BLaER1 treated with 17β-estradiol and CSF1 and Interleukin-3, amounts not matched to agents 10 nM and 100 nM (cell line): ENCODE data around the gene MAGI2.
"Not testable (repeated sequence)": the region's sequence is repeated elsewhere in the genome, so short reads cannot be mapped to it uniquely, and the experiment has no call there.

Experiments used
- H3K27ac ChIP-seq, 11 experiments: shearing (Covaris generic); formaldehyde crosslinking; 2 replicates each; pipeline ENCODE4 v1.8.1; 2022
- H3K27me3 ChIP-seq, 11 experiments: shearing (Covaris generic); formaldehyde crosslinking; 2 replicates each; pipeline ENCODE4 v1.8.1; 2022
- H3K36me3 ChIP-seq, 11 experiments: shearing (Covaris generic); formaldehyde crosslinking; 2 replicates each; pipeline ENCODE4 v1.8.1; 2022
- H3K4me1 ChIP-seq, 10 experiments: shearing (Covaris generic); formaldehyde crosslinking; 2 replicates each; pipeline ENCODE4 v1.8.1; 2022
- H3K4me2 ChIP-seq, 11 experiments: shearing (Covaris generic); formaldehyde crosslinking; 2 replicates each; pipeline ENCODE4 v1.8.1; 2022
- H3K4me3 ChIP-seq, 10 experiments: shearing (Covaris generic); formaldehyde crosslinking; 2 replicates each; pipeline ENCODE4 v1.8.1; 2022
- H3K9ac ChIP-seq, 11 experiments: shearing (Covaris generic); formaldehyde crosslinking; 2 replicates each; pipeline ENCODE4 v1.8.1; 2022
- H3K9me3 ChIP-seq, 11 experiments: shearing (Covaris generic); formaldehyde crosslinking; replicated peaks in 1 of 11; 2 replicates each; pipeline ENCODE4 v1.8.1; 2022
- H4K20me1 ChIP-seq, 11 experiments: shearing (Covaris generic); formaldehyde crosslinking; 2 replicates each; pipeline ENCODE4 v1.8.1; 2022
- Cebpa-rat ChIP-seq, 11 experiments: shearing (Covaris generic); IDR thresholded peaks; 2 replicates each; pipeline ENCODE4 v1.8.1; 2022

MAGI2 gene

DNA sequence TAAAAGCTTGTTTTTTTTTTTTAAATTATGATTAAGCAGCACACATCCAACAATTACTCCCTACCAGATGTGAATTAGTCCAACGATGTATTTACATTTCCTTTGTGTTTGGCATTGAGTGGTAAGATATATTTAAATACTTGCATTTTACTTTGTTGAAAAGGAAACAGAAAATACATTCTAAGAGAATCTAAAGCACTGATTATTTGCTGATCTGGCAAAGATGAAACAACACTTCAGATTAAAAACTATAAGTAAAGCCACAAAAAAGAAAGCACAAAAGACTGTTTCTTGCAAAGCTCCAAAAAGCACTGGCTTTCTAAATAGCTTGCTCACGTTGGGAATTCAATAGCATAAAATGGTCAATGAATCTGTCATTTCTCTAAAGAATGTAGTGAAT is 1188.4 kb downstream of the MAGI2 start:
- no peak overlapping the region for H3K4me2 ChIP-seq
- no peaks in the 10 kb centered on the region for H3K36me3 ChIP-seq
- H3K9me3 ChIP-seq: no peaks in the 10 kb centered on the region; a peak in 1 of 22 replicates
- no peaks in the 10 kb centered on the region for H4K20me1 ChIP-seq
- no peaks in the 10 kb centered on the region for H3K27me3 ChIP-seq
- no peak overlapping the region for H3K9ac ChIP-seq
- H3K4me1 ChIP-seq: peaks cover 0 to 10% (median 0%) of the 10 kb centered on the region in 10 experiments; a peak in 3 of 20 replicates
- no peak for TF ChIP-seq Cebpa-rat (IDR thresholded peaks at IDR 0.05)
- H3K4me3 ChIP-seq: no peak overlapping the region
- H3K27ac ChIP-seq: no peak overlapping the region

DNA sequence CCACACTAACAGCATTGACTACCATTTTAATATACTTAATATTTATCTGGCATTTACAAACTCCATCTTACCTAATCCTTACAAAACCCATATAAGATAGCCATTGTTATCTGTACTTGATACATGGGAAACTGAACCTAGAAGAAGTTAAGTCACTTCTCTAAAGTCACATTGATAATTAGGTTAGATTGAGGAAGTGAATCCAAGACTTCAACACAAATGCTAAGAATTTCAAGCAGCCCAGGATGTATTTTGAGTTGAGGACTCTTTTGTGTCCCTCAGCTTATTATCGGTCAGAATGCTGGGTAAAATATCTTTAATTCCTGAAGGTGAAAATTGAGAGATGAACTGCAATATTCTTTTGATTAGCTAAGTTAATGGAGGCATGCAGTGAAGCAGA is 1189.4 kb downstream of the MAGI2 start:
- no peak overlapping the region for H3K4me2 ChIP-seq
- H3K36me3 ChIP-seq: no peaks in the 10 kb centered on the region
- H3K4me3 ChIP-seq: no peak overlapping the region
- no peaks in the 10 kb centered on the region for H3K9me3 ChIP-seq
- no peaks in the 10 kb centered on the region for H4K20me1 ChIP-seq
- H3K27ac ChIP-seq: no peak overlapping the region
- no peak for TF ChIP-seq Cebpa-rat (IDR thresholded peaks at IDR 0.05)
- H3K27me3 ChIP-seq: no peaks in the 10 kb centered on the region
- peaks cover 0 to 10% (median 0%) of the 10 kb centered on the region in 10 experiments; a peak in 3 of 20 replicates for H3K4me1 ChIP-seq
- H3K9ac ChIP-seq: no peak overlapping the region

DNA sequence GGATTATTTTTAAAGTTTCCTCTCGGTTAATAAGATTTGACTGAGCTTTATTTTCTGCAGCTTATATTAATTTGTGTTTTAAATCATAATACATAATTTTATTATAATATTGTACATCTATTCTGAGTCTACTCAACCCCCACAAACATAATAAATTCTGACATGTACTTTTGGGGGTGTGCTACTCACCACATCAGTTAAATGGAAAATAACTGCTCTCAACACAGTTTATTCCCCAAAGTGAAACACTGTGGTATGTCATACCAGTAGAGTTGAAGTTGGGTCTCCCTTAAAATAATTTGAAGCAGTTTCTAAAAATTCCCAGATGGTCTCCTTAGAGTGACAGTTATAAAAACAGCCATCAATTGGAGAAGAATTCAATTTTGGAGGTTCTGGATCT is 1191.7 kb downstream of the MAGI2 start:
- H3K9me3 ChIP-seq: no peaks in the 10 kb centered on the region
- H3K27me3 ChIP-seq: no peaks in the 10 kb centered on the region
- no peaks in the 10 kb centered on the region for H3K36me3 ChIP-seq
- no peak overlapping the region for H3K4me3 ChIP-seq
- H3K4me1 ChIP-seq: peaks cover 0 to 10% (median 0%) of the 10 kb centered on the region in 10 experiments; a peak in 3 of 20 replicates
- no peaks in the 10 kb centered on the region for H4K20me1 ChIP-seq
- no peak for TF ChIP-seq Cebpa-rat (IDR thresholded peaks at IDR 0.05)
- H3K9ac ChIP-seq: no peak overlapping the region
- H3K4me2 ChIP-seq: no peak overlapping the region
- H3K27ac ChIP-seq: no peak overlapping the region

DNA sequence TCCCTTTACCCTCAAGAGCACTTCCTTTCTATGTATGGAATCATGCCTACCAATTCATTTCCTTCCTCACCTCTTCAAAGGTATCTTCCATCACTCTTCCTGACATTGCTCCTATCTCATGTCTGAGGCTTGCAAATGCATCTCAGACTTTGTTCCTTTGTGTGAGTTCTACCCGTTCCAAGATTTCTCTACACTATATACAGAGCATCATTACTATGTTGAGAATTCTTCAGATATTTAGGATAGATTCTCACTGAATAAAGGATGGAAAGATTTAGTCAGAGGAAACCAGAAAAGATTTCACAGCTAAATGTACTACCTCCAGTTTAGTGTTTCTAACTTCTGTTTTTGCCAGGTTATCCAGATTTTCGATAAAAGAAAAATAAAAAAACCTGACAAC is 1192.2 kb downstream of the MAGI2 start:
- Histone ChIP-seq H3K27ac (no peak overlapping the region), H3K4me1 (peaks cover 0 to 10% (median 0%) of the 10 kb centered on the region in 10 experiments; a peak in 3 of 20 replicates), H3K4me2 (no peak overlapping the region), H3K27me3 (no peaks in the 10 kb centered on the region), H3K4me3 (no peak overlapping the region), H3K9ac (no peak overlapping the region), H4K20me1 (no peaks in the 10 kb centered on the region), H3K9me3 (no peaks in the 10 kb centered on the region), H3K36me3 (no peaks in the 10 kb centered on the region)
- TF ChIP-seq Cebpa-rat (IDR thresholded peaks at IDR 0.05): no peak

DNA sequence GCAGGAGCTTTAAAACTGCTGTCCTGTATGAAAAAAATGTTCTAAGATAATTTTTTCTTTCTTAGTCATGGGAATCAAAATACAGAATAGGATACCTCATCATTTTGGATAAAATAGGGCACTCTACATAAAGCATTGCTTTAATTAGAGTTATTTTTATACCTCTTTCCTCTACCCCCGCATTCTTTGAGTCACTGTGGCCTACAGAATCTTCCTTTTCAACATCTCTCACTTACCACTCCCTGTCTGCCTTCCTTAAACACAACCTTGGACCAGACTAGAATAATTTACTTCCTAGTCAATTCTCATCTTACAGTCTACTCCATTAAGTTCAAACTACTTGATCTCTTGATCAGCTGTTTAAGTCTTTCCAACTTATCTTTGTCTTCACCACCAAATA is 1192.6 kb downstream of the MAGI2 start:
- Histone ChIP-seq H3K4me2 (no peak overlapping the region), H3K27me3 (no peaks in the 10 kb centered on the region), H3K9me3 (no peaks in the 10 kb centered on the region), H3K4me1 (peaks cover 0 to 10% (median 0%) of the 10 kb centered on the region in 10 experiments; a peak in 3 of 20 replicates), H4K20me1 (no peaks in the 10 kb centered on the region), H3K27ac (no peak overlapping the region), H3K9ac (no peak overlapping the region), H3K4me3 (no peak overlapping the region), H3K36me3 (no peaks in the 10 kb centered on the region)
- TF ChIP-seq Cebpa-rat (IDR thresholded peaks at IDR 0.05): no peak

DNA sequence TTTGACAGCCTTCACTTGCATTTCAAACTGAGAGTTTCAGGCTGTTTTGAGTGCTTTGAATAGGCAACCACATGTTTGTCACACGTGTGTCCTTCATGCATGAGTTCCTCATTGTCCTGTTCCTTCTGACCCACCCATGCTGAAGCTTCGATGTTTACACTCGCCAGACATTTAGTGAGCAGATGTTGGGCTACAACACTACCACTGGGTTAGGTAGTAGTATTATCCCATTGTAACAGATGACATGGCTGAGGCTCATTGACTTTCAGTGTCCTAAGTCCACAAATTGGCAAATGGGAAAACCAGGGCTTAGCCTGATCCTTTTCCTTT is 1198.8 kb downstream of the MAGI2 start:
- H3K4me3 ChIP-seq: no peak overlapping the region
- no peaks in the 10 kb centered on the region for H3K4me1 ChIP-seq
- H3K27me3 ChIP-seq: no peaks in the 10 kb centered on the region
- H3K4me2 ChIP-seq: no peak overlapping the region
- no peak overlapping the region for H3K27ac ChIP-seq
- no peak overlapping the region for H3K9ac ChIP-seq
- peaks cover 0 to under 1% (median 0%) of the 10 kb centered on the region in 11 experiments; a peak in 1 of 22 replicates for H3K9me3 ChIP-seq
- H3K36me3 ChIP-seq: no peaks in the 10 kb centered on the region
- TF ChIP-seq Cebpa-rat (IDR thresholded peaks at IDR 0.05): no peak
- no peaks in the 10 kb centered on the region for H4K20me1 ChIP-seq

DNA sequence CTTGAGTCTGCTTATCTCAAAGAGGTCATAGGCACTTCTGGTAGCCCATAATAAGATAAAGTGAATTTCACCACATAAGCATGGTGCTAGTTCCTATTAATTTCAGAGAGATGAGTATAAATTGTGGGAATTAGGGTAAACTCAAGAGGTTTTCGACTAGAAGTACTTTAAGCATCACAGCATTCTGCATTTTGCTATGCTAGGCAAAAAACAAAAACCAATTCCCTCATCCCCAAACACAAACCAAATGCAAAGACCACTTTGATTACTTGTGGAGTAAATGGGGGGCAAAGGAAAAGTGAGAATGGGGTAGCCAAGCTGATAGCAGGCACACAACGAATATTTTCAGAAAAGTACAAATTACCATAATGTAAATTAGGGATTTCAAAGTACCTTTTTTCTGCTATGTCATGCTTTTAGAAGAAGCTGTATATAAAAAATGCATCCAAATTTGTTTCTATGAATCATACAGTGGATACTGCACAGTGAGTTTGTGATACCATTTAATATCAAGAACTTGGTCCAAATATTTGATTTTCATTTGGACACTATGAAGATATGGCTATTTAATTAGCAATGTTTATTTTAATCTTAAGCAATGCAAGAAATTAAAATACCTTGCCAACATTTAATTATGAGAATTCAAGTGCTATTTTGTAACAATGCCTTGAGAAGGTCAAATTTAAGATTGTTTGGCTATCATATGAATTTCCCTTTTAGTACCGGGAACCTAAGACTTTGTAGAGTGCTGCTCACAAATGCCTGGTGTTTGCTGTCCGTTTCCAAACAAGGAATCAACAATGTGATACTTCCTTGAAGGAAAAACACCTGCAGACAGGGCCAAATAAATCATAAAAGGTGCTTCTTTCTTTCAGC is 1199.4 kb downstream of the MAGI2 start:
- no peaks in the 10 kb centered on the region for H3K4me1 ChIP-seq
- TF ChIP-seq Cebpa-rat (IDR thresholded peaks at IDR 0.05): no peak

DNA sequence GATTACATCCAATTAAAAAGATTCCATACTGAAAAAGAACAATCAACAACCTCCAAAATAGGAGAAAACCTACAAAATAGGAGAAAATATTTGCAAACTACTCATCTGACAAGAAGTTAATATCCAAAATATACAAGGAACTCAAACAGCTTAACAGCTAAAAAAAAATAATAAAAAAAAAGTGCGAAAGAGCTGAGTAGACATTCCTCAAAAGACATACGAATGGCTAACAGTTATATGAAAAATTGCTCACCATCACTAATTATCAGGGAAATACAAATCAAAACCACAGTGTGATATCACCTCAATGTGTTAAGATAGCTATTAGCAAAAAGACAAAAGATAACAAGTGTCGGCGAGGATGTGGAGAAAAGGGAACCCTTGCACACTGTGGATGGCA is 1204.6 kb downstream of the MAGI2 start:
- H3K4me2 ChIP-seq: no peak overlapping the region
- H3K27me3 ChIP-seq: no peaks in the 10 kb centered on the region
- peaks cover 22 to 42% (median 27%) of the 10 kb centered on the region in 11 experiments for H3K9me3 ChIP-seq
- no peak overlapping the region for H3K4me3 ChIP-seq
- TF ChIP-seq Cebpa-rat (IDR thresholded peaks at IDR 0.05): no peak
- no peaks in the 10 kb centered on the region for H4K20me1 ChIP-seq
- H3K27ac ChIP-seq: no peak overlapping the region
- H3K9ac ChIP-seq: no peak overlapping the region
- H3K4me1 ChIP-seq: no peaks in the 10 kb centered on the region
- no peaks in the 10 kb centered on the region for H3K36me3 ChIP-seq

More for the DNA sequence above, 1199.4 kb downstream of the MAGI2 start:
- H3K27me3 ChIP-seq: no peaks in the 10 kb centered on the region
- no peak overlapping the region for H3K27ac ChIP-seq
- H3K4me2 ChIP-seq: no peak overlapping the region
- peaks cover 0 to 6% (median 2%) of the 10 kb centered on the region in 11 experiments; a peak in 6 of 22 replicates for H3K9me3 ChIP-seq
- H3K4me3 ChIP-seq: no peak overlapping the region
- no peaks in the 10 kb centered on the region for H3K36me3 ChIP-seq
- no peak overlapping the region for H3K9ac ChIP-seq
- H4K20me1 ChIP-seq: no peaks in the 10 kb centered on the region

DNA sequence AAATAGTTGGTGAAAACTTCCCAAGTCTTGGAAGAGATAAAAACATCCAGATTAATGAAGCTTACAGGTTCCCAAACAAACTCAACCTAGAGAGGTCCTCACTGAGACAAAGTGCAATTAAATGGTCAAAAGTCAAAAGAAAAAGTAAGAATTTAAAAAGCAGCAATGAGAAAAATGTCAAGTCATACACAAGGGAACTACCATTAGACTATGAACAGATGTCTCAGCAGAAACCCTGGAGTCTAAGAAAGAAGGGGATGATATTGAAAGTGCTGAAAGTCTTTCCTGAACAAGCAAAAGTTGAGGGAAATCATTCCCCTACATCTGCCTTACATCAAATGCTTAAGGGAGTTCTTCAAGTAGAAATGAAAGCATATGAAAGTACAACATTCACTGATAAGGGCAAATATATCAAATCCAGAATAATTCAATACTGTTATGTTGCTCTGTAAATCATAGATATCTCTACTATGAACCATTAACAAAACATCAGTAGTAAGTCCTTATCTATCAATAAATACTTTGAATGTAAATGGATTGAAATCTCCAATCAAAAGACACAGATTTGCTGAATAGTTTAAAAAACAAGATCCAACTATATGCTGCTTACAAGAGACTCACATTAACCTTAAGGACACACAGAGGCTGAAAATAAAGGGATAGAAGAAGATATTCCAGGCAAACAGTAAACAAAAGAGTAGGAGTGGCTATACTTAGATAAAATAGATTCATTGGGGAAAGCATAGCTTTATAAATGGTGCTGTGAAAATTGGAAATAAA is 1205.4 kb downstream of the MAGI2 start:
- no peak for TF ChIP-seq Cebpa-rat (IDR thresholded peaks at IDR 0.05)
- no peak overlapping the region for H3K4me2 ChIP-seq
- no peaks in the 10 kb centered on the region for H3K27me3 ChIP-seq
- no peaks in the 10 kb centered on the region for H3K4me1 ChIP-seq
- no peak overlapping the region for H3K9ac ChIP-seq
- H3K9me3 ChIP-seq: peaks cover 22 to 42% (median 27%) of the 10 kb centered on the region in 11 experiments
- H3K4me3 ChIP-seq: no peak overlapping the region
- H3K36me3 ChIP-seq: no peaks in the 10 kb centered on the region
- H4K20me1 ChIP-seq: no peaks in the 10 kb centered on the region
- H3K27ac ChIP-seq: no peak overlapping the region

DNA sequence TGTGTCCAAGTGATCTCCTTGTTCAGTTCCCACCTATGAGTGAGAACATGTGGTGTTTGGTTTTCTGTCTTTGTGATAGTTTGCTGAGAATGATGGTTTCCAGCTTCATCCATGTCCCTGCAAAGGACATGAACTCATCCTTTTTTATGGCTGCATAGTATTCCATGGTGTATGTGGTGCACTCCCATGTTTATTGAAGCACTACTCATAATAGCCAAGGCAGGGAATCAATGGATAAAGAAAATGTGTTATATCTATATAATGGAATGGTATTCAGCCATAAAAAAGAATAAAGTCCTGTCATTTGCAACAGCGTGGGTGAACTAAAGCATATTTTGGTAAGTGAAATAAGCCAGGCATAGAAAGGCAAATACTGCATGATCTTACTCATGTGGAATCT is 1213.3 kb downstream of the MAGI2 start:
- not testable (repeated sequence) for H3K27ac ChIP-seq, H3K36me3 ChIP-seq, H3K4me3 ChIP-seq, H3K4me1 ChIP-seq, H3K27me3 ChIP-seq, H3K9ac ChIP-seq, H4K20me1 ChIP-seq, H3K4me2 ChIP-seq
- H3K9me3 ChIP-seq: peaks cover 5 to 12% (median 6%) of the 10 kb centered on the region in 11 experiments; a peak in 20 of 22 replicates
